ENCODE results near the gene LTBP1.

Gene LTBP1

DNA sequence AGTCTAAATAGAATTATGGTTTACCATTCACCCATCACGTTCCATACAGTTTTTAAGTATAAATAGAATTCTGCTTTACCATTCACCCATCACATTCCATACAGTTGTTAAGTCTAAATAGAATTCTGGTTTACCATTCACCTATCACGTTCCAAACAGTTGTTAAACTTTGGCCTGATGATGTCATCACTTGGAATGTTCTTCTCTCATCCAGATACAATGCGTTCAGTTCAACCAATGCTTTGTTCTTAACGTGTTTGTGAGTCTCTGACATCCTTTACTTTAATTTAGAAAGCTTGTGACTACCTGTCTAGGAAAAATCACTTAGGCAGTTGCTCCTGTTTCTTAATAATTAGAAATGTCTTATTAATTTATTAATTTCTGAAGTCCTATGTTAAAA lies 293.4 kb downstream of the LTBP1 start:
- DNase-seq, result no peak

DNA sequence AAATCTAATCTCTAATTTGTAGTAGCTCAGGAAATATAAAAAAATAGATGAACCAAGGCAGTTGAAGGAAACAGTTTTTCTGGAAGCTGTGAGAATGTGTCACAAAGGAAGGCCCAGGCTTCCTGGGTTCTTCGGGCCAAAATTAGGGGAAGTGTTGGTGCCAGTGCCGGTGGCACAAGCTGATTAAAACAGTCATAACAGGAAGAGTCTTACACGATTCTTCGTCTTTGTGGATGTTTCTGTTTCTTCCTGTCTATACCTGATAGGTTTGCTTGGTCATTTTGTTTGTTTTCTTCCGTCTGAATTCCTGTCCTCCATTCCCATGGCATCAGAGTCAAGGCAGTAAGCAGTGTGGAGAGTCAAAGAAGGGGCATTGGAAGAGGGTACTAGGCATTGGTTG lies 294.3 kb downstream of the LTBP1 start:
- DNase-seq, result no peak

DNA sequence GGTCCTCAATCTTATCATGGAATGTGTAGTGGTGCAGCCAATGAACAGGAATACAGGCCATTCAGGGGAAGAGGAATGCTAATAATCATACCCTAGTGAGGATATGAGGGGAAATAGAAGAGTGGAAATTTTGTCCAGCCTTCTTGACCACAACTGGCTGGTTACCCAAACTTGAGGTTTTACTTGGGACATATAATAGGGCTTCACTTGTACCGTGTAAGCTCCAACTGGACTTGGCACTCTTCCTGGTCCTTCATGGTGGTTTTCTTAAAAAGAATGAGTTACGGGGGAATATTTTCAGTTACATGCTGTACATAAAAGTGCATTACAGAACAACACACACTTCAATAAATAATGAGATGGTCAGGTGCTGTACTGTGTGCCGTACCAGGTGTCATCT lies 294.8 kb downstream of the LTBP1 start:
- DNase-seq, result no peak

DNA sequence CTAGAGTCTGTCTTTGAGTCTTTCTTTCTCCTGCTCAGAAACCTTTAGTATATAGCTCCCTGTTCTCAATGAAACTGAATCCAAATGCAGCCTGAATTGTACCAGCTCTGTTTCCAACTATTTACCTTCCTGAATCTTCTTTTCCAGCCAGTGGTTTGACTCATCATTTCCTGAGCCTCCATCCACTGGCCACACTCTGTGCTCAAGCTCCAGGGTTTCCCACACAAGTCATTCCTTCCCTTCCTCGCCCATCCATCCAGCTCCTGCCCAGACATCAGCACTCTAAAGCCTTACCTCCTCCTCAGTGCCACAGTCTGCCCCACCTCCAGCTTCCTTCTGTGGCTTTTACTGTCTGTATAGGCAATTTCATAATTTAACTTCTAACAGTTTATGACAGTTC lies 296.1 kb downstream of the LTBP1 start:
- no peak for DNase-seq

DNA sequence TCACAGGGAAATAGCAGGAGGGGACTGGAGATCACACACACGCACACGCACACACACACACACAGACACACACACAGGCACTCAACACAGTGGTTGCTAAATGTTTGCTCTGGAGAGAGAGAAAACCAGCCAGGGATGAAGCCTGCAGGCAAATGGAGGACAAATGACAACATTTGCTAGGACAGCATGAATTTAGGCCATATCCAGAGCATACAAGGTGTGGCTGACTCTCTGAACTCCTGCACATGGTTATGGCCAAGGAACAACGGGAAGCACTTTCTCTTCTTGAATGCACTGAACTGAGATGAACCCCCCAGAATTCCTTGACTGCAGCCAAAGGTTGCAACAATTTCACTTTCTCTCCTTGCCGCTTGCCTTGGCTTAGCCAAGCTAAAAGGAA lies 299.7 kb downstream of the LTBP1 start:
- DNase-seq, result no peak

DNA sequence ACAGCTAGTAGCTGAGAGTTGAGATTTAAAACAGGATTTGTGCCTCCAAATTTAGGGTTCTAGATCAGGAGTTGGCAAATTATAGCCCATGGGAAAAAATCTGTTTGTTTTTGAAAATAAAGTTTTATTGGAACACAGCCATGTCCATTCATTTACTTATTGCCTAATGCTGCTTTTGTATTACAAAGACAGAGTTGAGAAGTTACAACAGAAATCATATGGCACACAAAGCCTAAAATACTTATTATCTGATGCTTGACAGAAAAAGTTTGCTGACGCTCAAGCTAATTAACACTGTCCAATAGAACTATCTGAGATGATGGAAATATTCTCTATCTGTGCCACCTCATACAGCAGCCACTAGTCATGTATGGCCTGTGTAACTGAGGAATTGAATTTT lies 300.6 kb downstream of the LTBP1 start:
- no peak for DNase-seq

DNA sequence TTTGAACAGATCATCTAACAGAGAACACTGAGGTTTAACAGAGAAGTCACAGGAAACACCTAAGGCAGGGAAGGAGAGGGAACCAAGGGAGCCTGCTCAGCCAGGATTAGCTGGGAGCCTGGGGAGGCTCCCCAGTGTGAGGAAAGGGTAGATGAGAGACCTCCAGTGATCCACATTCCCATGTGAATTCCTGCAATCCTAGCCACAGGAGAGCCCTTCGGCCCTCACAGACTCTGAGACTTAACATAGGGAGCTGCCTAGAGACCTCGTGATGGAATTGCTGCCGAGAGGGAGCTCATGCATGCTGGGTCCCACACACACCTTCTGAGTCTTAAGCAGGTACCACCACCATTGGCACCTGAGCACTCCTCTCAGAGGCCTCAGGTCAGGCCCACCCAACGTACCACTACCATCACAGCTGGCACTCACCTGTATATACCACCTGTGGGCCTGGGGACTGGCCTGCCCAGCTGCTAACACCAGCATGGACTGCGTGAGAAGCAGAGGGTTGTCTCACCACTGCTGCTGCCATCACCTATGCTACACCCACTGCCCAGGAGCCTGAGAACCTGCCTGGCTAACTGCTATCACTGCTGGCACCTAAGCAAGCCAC lies 303.8 kb downstream of the LTBP1 start:
- DNase-seq, result no peak

DNA sequence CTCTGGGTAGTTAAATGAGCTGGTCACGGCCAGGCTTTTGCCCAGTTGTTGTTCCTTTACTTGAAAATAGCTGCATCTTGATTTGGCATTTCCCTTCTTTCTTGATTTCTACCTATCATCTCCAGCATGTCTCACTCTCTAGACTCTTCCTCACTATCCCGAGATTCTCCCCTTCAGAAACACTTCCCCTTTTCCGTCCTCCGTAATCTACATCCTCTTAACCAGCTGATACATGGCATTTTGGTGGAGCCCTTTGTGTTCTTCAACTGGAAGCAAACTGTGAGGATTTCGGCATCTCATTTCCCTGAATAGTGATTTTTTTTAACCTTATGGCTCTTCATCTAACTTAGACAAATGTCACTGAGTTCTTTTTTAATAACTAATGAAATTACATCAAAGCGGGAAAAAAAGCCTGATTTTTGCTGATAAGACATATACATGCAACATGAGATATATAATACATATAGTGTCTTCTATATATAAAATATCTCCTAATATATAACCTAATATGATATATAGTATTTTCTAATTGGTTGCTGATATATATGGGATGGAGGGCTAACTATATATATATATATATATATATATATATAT lies 309.5 kb downstream of the LTBP1 start:
- no peak for DNase-seq

DNA sequence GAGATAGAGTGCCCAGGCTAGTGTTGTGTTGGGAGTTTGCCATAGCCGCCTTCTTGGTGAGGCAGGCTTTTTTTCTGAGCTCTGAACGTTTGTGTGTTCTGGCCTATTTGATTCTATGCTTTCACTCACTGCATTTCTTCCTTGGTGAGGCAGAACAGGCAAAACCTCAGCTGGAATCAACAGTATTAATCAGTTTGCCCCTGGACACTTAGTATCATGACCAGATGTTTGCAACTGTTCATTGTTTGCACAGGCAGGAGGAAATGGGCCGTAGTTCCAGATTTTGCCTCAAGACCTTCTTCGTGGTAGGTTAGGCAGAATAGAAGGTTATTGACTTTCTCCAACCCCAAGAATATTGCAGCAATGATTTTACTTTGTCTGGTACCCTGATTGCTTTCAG lies 311.6 kb downstream of the LTBP1 start:
- no peak for DNase-seq

DNA sequence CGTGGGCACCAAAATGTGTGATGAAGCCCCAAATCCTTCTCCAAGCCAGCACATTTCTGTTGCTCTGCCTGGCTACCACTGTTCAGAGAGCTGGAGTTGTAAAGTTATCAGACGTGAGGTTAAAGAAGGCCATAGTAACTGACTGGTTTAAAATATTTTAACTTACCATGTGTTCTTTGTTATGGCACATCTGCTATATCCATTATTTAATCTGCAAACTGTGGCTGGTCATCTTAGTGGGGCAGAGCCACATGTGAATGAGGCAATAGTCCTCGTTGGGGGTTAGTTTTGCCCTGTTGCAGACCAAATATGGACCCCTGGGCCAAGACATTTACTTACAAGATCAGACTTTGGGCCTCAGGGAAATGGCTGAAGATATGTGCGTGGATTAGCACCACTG lies 315.3 kb downstream of the LTBP1 start:
- no peak for DNase-seq

DNA sequence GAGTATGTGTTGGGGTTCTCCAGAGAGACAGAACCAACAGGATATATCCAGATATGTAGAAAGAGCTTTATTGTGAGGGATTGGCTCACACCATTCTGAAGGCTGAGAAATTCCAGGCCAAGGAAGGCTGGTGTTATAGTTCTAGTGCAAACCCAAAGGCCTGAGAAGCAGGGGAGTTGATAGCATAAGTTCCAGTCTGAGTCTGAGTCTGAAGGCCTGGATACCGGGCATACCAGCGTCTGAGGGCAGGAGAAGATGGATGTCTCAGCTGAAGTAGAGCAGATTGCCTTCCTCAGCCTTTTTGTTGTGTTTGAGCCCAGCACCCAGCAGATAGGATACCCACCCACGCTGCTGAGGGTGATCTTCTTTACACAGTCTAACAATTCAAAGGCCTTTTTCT lies 318.0 kb downstream of the LTBP1 start:
- no peak for DNase-seq

DNA sequence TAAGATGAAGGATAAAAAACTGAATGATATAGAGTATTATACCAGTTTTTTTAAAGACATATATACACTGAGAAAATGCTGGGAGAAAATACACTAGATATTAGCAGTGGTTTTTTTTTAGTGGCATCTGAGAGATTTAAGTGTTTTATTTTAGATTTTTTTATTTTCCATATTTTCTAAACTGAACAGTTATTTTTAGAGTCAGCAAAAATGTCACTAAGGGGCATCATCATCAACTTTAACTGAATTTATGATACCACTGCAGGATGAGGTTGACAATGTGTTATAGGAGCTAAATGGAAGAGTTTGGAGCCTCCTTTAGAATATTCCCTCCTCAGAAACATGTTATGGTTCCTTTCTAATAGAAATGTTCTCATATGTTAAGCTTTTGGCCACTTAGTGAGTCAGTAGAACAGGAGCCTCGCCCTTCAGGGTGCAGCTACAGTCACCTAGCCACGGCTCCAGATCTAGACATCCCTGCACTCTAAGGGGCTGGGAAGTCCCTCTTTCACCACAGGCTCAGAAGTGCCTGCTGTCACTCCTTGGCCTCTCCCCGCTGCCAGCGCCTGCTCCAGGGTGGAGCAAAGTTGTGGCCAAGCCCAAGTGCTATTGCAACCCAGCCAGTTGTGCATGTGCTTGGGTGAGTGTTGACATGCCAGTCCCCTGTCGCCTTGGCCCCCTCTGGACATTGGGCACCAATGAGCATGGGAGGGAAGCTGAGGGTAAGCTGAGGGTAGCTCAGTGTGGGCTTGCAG lies 319.0 kb downstream of the LTBP1 start:
- DNase-seq, result no peak

DNA sequence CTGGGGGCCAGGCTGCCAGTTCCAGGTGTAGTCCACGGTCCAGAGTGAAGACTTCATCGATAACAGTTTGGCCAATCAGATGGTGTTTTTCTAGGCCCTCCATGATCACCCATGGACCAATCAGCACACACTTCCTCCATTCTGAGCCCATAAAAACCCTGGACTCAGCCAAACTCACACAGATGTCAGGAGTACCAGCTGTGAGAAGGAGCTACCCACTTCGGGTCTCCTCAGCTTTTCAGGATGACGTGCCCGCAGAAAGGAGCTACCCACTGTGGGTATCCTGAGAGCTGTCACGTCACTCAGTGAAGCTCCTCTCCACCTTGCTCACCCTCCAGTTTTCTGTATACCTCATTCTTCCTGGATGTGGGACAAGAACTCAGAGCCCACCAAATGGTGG lies 319.7 kb downstream of the LTBP1 start:
- DNase-seq, result no peak

DNA sequence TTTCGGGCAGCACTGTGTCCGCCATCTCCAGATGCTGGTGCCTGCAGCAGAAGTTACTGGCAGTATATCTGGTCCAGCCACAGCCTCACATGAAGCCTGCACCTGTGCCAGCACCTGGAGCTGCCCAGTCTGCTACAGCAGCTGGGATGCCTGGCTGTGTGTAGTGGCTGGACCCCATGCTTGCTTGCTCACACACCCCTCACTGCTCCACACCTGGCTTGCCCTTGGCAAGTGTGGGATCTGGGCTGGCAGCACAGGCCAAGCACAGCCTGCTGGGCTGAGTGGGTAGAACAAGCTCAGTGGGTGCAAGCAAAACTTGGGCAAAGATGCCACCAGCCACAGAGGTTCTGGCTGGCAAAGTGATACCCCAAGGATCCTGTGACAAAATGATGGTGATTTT lies 320.3 kb downstream of the LTBP1 start:
- DNase-seq, result no peak

DNA sequence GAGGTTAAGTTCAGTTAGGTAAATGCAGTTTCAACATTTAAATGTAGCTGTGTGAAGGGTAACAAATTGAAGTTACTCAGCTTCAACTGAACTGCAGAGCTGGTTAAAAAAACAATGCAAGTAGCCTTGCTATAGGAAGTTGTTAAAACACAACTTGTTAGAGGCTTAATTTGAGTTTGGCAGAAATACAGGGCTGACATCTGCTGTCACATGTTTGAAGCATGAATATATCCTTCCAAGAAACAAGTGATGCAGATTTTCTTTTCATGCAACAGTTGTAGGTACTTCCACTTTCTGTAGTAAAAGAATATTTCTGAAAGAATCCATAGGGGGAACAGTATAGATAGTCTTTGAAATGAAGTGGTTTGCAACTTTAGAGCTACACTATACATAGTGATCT lies 321.0 kb downstream of the LTBP1 start:
- no peak for DNase-seq

DNA sequence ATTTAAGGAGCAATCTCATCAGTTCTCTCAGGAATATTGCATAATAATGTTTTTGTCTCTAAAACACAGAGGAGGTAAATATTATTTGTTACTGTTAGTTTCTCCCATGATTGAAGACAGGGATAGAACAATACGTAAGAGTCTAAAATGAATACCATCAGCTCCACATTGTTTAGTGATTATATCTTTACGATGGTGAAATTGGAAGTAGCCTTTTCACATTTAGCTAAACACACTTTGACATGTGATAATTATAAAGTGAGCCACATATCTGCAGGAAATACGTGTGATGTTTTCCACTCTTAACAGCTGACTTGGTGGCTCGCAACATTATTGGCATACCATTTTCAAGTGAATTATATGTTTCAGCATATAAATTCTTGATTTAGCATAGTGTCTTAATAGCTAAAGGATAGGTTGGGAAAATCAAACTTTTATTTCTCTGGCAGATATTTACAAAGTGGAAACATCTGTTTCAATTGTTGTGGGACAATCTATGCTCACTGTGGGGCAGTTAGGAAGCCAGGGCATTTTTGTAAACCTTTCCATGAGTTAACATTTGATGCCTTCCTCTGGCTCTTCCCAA lies 321.6 kb downstream of the LTBP1 start:
- no peak for DNase-seq

DNA sequence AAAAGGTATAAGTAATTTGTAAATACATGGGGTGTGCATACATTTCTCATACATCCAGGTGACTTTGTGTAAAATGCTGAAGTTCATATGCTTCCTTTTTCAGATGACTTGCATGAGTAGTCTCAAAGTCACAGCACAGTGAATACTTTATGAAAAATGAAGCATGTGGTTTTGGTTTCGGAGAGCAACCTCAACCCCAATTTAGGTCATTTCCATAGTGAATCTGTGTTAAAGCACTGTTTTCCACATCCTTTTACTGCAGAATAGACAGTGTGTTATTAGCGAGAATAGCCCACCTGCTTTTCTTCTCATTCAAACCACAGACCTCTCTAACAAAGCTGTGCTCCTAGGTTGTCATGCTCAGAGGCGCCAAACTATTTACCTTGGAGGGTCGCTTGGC lies 325.2 kb downstream of the LTBP1 start:
- no peak for DNase-seq

DNA sequence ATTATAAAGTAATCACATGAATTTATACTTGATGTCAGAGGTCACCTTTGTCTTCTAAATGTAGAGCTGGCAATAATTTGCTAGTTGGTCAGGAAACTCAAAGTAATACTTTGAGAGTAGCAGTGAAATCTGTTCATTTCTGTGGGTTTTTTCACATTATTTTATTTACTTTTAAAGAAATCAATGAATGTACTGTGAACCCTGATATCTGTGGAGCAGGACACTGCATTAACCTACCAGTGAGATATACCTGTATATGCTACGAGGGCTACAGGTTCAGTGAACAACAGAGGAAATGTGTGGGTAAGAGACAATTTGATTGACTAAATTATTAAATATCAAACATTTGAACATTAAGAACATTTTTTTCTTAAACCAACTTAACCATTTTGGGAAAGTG lies 326.7 kb downstream of the LTBP1 start:
- no peak for DNase-seq

DNA sequence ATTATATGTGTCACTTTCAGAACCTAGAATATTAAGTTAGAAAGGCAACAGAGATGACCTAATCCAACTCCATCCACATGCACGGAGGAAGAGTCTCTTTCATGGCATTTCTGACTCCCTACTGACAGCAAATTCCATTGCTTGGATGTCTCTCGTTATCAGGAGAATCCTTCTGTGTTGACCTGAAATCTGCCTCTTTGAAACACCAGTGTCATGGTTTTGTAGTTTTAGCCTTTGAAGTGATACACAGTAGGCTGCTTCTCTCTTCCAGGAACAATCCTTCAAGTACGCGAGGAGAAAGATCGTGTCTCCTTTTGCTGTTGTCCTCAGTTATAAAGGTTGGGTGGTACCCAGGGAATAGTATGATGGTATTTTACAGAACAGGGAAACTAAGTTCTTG lies 327.8 kb downstream of the LTBP1 start:
- DNase-seq, result no peak

DNA sequence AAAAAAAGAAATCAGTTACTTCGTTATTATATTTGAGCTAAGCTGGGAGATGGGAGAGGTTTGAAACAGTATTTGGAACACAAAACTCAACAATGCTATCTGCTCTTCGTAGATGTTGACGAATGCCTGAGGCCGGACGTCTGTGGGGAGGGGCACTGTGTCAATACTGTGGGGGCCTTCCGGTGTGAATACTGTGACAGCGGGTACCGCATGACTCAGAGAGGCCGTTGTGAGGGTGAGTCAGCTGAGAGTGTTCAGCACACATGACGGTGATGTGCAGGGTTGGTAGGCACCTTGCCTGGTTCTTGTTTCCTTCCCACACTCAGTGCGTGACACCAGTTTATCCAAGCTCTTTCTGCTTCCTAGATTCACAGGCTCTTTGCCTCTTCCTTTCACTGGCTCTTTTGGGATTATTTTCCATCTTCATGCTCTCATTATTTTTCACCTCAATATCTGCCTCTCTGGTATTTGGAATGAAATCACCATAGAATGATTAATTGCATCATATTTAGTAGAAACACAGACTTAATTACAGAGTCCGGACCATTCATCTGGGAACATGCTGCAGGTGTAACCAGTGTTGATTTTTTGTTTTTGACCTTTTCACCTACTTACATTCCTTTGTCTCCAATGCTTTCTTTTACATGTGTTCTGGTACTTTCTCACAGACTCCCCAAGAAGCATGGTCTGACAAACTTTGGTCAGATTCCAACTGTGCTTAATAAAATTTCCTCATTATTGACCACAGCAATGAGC lies 329.1 kb downstream of the LTBP1 start:
- no peak for DNase-seq

DNA sequence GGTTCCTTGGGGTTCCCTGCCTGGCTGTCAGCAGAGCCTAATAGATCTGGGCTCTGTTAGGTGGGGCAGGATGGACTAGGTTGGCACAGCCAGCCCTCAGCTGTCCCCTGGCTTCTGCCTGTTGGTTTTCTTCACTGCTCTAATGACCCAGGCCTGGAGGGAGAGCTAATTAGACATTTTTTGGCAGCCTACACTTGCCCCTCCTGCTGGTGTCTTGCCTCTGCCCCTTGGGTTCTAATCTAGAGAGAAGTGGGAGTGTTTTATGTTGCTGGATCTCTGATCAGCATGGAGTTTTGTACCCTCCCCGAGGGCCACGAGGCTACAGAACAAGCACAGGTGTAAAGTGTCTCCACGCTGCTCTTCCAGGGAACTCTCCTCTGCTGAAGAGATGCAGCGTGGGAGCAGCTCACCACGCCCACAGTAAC lies 330.3 kb downstream of the LTBP1 start:
- DNase-seq, result no peak

DNA sequence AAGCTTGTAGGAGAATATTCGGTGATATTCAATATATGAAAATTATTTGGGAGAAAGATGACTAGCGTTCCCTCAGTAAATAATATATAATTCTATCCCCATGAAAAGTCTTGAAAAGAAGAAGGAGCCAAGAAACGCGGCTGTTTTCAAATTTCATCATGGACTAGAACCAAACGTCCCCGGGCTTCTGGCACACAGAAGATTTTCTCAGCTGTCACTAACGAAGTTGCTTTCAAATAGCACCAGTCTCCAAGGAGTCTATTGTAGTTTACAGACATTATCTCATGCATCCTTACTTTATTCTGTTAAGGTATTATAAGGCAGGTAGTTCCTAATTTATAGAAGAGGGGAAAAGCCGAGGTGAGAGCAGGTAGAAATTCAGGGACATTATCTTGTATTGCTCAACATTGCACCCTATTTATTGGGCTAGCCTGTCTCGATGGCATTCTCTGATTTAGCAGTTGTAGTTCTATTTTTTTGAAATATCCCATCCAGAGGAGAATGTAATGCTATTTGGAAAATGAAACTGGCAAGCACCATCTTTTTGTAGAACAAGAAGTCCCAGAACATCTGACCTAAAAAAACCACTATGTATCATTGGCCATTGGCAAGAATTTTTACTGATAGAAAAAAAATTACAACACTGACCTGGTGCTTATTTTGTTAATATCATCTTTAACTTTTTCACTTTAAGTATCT lies 331.6 kb downstream of the LTBP1 start:
- DNase-seq, result no peak

DNA sequence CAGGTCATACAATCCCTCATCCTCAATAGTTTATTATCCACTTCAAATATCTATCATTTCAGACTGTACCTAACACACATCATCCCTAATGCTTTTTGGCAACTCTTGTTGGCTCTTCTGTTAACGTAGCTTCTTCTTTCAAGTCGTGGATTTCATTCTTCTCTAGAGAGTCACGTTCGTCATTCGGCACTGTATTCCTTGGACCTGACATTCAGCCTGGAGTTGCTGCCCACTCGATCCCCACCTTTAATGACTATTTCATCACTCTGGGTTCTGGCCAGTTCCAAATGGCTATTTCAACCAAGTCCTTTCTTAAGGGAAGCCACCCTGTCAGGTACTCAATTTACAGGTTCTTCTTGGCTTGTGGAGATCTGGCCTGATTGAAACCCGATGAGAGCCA lies 337.5 kb downstream of the LTBP1 start:
- no peak for DNase-seq
